Activated T-cell treated with anti-CD3 and anti-CD28 coated beads, Interleukin-2, amount 50 U/mL, for 72 hours (primary cell): ENCODE data around the gene NACAD. TPM values are rescaled to one million over a fixed set of nuclear protein-coding genes. Genes with fewer than 3 reads are reported as not detected.

Experiments
- ATAC-seq, 2 donors: fragments of 150-1000 bp; cut with Tn5 transposase; replicated peaks in 1 of 2; 2 replicates each; pipeline ENCODE4 v1.10.0; 2021; ENCODE audit warnings: moderate library complexity in 2 of 2, mild to moderate bottlenecking in 1 of 2
- DNase-seq, 2 donors: peaks; one replicate each; pipeline ENCODE4 v3.0.0; 2021 to 2022; ENCODE audit warnings: mixed read lengths in 1 of 2
- H3K27ac Mint-ChIP-seq: one replicate; pipeline ENCODE4 v1.8.0; 2022; ENCODE audit warnings: mild to moderate bottlenecking, moderate library complexity, mixed read lengths
- H3K27me3 Mint-ChIP-seq: one replicate; pipeline ENCODE4 v1.8.0; 2022; ENCODE audit warnings: low read depth, mixed read lengths
- H3K36me3 Mint-ChIP-seq, 2 donors: one replicate each; pipeline ENCODE4 v1.8.0; 2022; ENCODE audit warnings: mixed read lengths in 2 of 2, mild to moderate bottlenecking in 1 of 2; ENCODE audit not compliant: insufficient read depth in 2 of 2
- H3K4me1 Mint-ChIP-seq: one replicate; pipeline ENCODE4 v1.8.0; 2022; ENCODE audit warnings: low read depth, mixed read lengths
- H3K4me3 Mint-ChIP-seq, 2 donors: one replicate each; pipeline ENCODE4 v1.8.0; 2022; ENCODE audit warnings: mild to moderate bottlenecking in 2 of 2, mixed read lengths in 2 of 2, moderate library complexity in 2 of 2
- H3K9me3 Mint-ChIP-seq, 2 donors: one replicate each; pipeline ENCODE4 v1.8.0; 2022; ENCODE audit warnings: mixed read lengths in 2 of 2
- total RNA-seq, 2 donors: library from RNA; stranded (reverse); gene quantifications; one replicate each; pipeline ENCODE4 v1.2.3, GENCODE V29; 2022

The NACAD gene
- total RNA-seq, 2 donors from 2014 or later: 0.36 to 0.76 TPM

DNA sequence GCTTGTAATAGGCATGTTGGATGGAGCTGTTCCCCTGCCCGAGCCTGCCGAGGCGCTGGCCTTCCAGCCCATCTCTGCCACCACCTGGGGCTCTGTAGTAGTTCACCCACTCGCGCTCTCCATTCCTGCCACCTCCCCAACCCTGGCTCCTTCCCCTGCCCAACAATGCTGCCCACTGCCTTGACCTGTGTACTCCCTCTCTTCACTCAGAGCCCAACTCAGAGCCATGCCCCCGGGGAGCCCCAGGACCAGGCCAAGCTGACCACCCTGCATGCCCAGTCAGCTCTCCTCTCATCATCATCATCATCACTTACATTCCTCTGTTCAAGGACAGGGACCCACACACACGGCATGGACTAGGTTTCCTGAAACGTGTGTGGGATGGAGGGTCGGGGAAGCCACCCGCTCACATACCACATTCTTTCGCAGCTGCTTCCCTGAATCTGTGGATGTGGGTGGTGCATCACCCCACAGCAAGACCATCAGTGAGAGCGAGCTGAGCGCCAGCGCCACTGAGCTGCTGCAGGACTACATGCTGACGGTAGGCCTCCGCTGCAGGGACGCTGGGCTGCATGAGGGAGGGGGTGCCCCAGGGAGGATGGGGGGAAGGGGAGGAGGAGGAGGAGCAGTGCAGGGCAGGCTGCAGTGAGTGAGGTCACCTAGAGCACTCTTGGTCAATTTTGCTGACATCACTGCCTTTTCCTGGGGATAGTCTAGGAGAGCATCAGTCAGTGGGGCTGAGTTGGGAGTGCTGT, 15.6 kb downstream of the NACAD start:
- no peaks in the 10 kb centered on the region for H3K9me3 Mint-ChIP-seq
- no peak overlapping the region for H3K4me3 Mint-ChIP-seq
- no peak for DNase-seq
- ATAC-seq: no peak
- no peaks in the 10 kb centered on the region for H3K27me3 Mint-ChIP-seq
- H3K36me3 Mint-ChIP-seq: peaks cover 0 to 29% of the 10 kb centered on the region in 2 donors
- H3K4me1 Mint-ChIP-seq: peaks cover 10% of the 10 kb centered on the region
- peak overlapping the region; percentile 51 for H3K27ac Mint-ChIP-seq

DNA sequence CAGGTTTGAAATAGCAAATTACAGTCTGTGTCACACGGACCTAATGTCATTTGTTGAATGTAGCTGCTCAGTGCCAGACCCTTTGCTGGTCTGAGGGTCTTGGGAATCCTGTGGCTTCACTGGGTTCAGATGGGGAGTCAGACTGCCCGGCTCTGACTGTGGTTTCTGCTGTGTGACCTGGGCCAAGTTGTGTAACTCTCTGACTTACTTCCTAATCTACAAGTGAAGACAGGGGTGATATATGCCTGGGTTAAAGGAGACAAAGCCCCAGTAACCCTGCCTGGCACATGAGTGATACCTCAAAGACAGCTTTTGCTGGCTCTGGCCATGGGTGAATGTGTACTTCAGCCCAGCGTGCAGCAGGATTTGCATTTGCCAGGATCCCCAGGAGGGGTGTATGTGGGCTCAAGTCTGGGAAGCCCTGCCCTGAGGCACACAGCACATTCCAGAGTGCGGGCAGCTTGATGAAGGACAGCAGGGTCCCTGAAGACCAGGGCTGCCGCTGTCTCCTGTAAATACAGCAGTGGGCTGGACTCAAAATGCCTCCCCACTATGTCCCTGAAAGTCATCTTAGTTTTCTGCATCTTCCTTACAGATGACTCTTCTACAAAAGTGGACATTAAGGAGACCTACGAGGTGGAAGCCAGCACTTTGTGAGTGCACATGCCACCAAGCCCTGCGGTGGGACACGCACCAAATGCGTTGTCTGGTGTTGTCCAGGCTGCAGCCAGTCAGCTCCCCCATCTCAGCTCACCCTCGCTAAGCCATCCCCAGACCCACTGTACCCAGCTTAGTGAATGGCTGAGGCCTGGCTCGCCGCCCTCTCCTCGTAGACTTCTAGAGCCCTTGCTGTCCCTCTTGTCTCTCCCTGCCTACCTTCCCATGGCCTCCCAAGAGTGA, 16.4 kb downstream of the NACAD start:
- no peaks in the 10 kb centered on the region for H3K9me3 Mint-ChIP-seq
- H3K27ac Mint-ChIP-seq: peak overlapping the region; percentile 51
- H3K4me1 Mint-ChIP-seq: peaks cover 10% of the 10 kb centered on the region
- ATAC-seq (no peak), DNase-seq (no peak)
- H3K27me3 Mint-ChIP-seq: no peaks in the 10 kb centered on the region
- H3K36me3 Mint-ChIP-seq: peaks cover 0 to 33% of the 10 kb centered on the region in 2 donors
- H3K4me3 Mint-ChIP-seq: no peak overlapping the region

DNA sequence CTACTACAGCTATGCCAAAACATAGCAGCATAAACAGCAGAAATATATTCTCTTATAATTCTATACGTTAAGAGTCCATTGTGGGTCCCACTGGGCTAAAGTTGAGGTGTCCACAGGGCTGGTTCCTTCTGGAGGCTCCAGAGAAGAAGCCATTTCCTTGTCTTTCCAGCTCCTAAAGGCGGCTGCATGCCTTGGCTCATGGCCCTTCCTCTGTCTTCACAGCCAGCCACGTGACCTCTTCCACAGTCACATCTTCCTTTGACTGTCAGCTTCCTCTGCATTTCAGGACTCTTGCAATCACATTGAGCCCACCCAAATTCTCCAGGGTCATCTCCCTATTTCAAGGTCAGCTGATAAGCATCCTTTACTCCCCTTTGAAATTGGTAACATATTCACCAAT, 17.2 kb downstream of the NACAD start:
- Mint-ChIP-seq H3K9me3 (no peaks in the 10 kb centered on the region), H3K4me3 (no peak overlapping the region), H3K4me1 (peaks cover 10% of the 10 kb centered on the region), H3K27ac (no peak overlapping the region), H3K36me3 (peaks cover 0 to 31% of the 10 kb centered on the region in 2 donors), H3K27me3 (no peaks in the 10 kb centered on the region)
- ATAC-seq: no peak
- no peak for DNase-seq

DNA sequence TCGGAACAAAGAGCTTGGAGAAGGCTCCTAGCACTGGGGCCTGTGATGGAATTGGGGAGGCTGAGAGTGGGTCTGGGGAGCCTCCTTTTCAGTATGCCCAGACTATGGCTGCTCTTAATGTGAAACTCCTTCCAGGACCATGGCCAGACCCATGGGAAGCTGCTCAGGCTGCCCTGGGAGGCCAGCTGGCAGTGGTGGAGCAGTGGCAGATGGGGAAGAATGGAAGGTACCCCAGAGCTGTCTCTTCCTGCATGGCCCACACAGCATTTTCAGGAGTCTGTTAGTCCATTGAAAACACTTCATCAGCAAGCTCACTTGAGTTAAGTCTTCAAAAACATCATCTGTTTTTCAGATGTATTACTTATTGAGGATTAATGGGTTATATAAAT, 18.5 kb downstream of the NACAD start:
- peaks cover 3 to 29% of the 10 kb centered on the region in 2 donors for H3K36me3 Mint-ChIP-seq
- no peak overlapping the region for H3K4me3 Mint-ChIP-seq
- ATAC-seq (no peak), DNase-seq (no peak)
- peaks cover 10% of the 10 kb centered on the region for H3K4me1 Mint-ChIP-seq
- no peaks in the 10 kb centered on the region for H3K27me3 Mint-ChIP-seq
- peak overlapping the region; percentile 73 for H3K27ac Mint-ChIP-seq
- no peaks in the 10 kb centered on the region for H3K9me3 Mint-ChIP-seq

DNA sequence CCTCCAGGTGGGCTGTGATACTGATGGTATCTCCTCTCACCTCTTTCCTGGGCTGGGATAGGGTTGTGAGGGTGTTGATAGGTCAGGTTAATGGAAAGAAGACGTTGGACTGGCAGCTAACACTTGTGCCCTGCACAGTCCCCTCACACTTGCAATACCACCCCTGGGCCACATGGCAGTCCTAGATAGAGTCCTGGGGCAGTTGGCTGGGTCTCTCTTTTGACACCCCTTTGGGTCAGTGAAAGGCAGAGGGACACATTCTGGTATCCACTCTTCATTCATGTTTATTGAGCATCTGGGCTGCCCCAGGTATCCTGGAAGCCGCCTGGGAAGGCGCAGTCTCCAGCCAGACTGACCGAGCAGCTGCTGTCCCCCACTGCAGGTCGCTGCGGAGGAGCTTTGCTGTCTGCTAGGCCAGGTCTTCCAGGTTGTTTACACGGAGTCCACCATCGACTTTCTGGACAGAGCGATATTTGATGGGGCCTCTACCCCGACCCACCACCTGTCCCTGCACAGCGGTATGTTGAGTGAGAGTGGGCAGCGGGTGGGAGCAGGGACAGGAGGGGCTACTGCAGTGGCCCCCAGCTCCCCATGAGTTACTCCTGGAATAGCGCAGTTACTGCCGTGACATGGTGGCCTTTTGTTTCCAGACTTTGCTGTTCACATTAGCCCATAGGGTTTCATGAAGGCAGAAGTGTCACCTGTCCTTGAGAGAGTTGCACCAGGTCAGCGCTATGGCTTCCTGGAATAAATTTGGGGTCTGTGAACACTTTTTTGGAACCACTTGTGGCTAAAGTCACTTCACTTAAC, 19.1 kb downstream of the NACAD start:
- peaks cover 7% of the 10 kb centered on the region for H3K4me1 Mint-ChIP-seq
- H3K36me3 Mint-ChIP-seq: peaks cover 3 to 27% of the 10 kb centered on the region in 2 donors
- no peak for DNase-seq
- no peaks in the 10 kb centered on the region for H3K9me3 Mint-ChIP-seq
- H3K27ac Mint-ChIP-seq: peak overlapping the region; percentile 73
- no peak overlapping the region for H3K4me3 Mint-ChIP-seq
- no peaks in the 10 kb centered on the region for H3K27me3 Mint-ChIP-seq
- no peak for ATAC-seq

DNA sequence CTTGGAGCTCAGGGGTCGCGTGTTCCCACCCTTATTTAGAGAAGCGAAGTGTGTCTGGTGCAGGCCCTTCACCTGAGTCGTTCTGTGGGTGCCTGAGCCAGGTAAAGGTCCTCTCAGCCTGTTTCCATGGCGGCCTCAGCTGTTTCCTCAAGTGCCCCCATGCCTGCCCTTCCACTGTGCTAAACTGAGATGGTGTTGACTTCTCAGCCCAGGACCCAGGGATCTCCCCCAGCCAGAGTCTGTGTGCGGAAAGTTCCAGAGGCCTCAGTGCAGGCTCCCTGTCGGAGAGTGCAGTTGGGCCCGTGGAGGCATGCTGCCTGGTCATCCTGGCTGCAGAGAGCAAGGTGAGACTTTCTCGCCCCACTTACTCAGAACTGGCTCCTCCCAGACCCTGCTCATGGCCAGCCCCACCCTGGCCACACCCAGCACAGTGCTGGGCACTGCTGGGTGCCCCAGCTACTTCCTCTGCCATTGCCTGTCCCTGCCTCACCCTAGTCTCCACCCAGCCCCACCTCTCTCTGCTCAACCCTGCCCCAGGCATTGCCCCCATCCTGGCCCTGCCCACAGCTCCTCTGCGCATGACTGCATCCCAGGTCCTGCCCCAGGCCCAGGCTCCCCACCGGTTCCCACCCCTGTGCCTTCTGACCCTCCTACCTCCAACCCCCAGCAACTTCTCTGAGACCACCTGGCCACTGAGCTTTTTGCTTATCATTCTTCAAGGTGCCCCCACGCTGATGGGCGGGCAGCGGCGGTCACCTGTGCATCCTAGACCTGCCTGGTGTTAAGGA, 20.3 kb downstream of the NACAD start:
- Mint-ChIP-seq H3K9me3 (no peaks in the 10 kb centered on the region), H3K36me3 (peaks cover 6 to 38% of the 10 kb centered on the region in 2 donors), H3K27me3 (no peaks in the 10 kb centered on the region), H3K4me1 (peaks cover 7% of the 10 kb centered on the region), H3K4me3 (no peak overlapping the region), H3K27ac (peak overlapping the region; percentile 22)
- peak in 1 of 2 donors; percentile 14 for ATAC-seq
- no peak for DNase-seq

DNA sequence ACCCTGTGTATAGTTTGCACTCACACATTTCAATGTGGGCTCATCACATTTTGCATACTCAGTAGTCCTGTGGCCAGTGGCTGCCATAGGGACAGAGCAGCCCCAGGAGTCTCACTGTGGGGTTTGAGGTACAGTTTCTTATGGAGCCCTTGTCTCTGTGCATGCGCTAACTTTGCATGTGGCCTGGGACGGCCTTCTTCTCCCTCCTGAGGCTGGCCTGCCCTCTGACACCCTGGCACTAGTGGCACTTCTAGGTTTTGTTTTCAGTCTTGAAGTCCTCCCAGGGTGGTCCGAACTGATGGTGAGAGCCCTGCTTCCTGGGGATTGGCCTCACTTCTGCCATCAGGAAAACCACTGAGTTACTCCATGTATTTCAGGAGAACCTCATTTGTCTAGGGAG, 21.2 kb downstream of the NACAD start:
- Mint-ChIP-seq H3K27ac (peak overlapping the region; percentile 48), H3K9me3 (no peaks in the 10 kb centered on the region), H3K36me3 (peaks cover 6 to 35% of the 10 kb centered on the region in 2 donors), H3K4me3 (no peak overlapping the region), H3K27me3 (no peaks in the 10 kb centered on the region), H3K4me1 (peaks cover 8% of the 10 kb centered on the region)
- ATAC-seq: no peak
- no peak for DNase-seq

DNA sequence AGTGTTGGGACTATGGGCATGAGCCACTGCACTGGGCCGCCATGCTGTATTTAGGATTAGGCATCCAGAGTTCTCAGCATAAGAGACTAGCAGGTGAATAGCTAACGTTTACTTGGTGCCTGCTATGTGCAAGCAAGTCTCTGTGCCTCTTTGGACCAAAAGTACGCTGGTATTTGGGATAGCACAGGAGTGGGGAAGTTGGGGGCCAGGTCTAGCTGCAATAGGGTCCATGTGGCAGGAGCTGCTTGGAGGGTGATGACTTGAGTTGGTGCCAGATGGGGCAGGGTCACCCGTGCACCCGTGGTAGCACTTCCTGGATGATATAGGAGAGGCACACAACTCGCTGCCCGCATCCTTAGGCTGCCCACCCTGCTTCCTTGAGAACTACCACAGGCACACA, 22.4 kb downstream of the NACAD start:
- H3K27me3 Mint-ChIP-seq: no peaks in the 10 kb centered on the region
- no peak for DNase-seq
- H3K4me3 Mint-ChIP-seq: no peak overlapping the region
- H3K4me1 Mint-ChIP-seq: peaks cover 13% of the 10 kb centered on the region
- no peaks in the 10 kb centered on the region for H3K9me3 Mint-ChIP-seq
- no peak overlapping the region for H3K27ac Mint-ChIP-seq
- no peak for ATAC-seq
- H3K36me3 Mint-ChIP-seq: peaks cover 6 to 38% of the 10 kb centered on the region in 2 donors

DNA sequence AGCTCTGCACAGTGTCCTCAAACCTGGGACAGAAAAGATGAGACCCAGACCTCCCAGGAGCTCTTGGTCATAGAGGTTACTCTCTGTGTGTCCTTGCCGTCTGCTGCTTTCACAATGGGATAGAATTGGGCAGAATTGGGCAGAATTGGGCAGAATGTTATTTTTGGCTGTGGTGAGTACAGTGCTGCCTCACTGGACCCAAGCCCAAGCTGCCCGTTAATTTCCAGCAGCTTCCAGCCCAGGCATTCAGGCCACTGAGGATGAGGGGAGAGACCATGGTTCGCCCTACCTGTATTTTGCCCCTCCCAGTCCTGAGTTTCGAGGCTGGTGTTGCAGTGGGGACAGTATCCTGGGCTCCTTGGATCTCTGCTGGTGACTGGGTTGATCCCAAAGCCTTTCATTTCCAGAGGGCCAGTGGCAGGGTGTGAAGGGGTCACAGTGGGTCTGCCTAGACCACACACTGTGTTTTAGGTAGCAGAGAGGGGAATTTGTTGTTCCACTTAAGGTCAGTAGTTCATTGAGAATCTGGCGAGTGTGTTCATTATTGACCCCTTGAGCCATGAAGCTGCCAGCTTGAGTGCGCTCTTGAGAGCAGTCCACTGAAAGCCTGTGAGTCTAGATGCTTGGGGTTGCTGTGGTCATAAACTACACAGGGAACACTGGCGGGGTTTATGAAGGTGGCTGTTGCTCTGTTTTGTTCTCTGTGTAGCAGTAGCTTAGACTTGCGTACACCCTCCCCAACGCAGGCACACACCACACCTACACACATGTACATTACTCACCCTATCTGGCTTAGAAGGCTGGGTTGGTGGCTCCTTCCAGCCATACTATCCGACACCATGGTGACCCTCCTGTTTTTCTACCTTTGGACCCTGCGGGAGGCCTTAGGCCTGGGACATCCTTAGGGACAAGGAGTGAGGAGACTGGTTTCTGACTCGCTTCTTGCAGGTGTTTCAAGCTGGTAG, 23.5 kb downstream of the NACAD start:
- H3K27ac Mint-ChIP-seq: peak overlapping the region; percentile 77
- peaks cover 6 to 38% of the 10 kb centered on the region in 2 donors for H3K36me3 Mint-ChIP-seq
- ATAC-seq (no peak), DNase-seq (no peak)
- H3K4me1 Mint-ChIP-seq: peaks cover 24% of the 10 kb centered on the region
- H3K9me3 Mint-ChIP-seq: no peaks in the 10 kb centered on the region
- no peak overlapping the region for H3K4me3 Mint-ChIP-seq
- no peaks in the 10 kb centered on the region for H3K27me3 Mint-ChIP-seq

DNA sequence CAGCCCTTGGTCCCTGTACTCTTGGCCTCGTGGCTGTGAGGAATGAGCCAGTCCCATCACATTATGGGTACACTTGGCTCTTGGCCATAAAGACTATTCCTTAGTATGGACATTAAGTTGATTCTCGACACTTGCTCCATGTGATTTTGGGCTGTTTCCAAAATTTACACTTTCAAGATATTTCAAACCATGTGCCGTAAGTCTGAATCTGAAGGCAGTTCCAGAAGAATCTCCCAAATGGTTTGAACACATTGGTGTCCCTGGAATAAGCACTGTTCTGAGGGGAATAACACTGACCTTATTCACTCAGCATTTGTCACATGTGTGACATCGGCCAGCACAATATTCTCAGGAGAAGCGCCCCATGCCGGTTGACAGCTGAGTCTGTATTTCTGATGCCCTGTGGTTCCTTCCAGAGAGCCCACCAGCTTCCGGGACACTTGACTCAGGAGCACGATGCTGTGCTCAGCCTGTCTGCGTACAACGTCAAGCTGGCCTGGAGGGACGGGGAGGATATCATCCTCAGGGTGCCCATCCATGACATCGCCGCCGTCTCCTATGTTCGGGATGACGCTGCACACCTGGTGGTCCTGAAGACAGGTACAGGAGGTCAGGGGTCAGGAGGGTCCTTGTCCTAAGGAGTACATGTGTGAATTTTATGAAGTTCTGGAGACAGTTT, 24.6 kb downstream of the NACAD start:
- no peak for DNase-seq
- Mint-ChIP-seq H3K36me3 (peaks cover 8 to 37% of the 10 kb centered on the region in 2 donors), H3K4me3 (no peak overlapping the region), H3K27ac (peak overlapping the region; percentile 44), H3K9me3 (no peaks in the 10 kb centered on the region), H3K27me3 (no peaks in the 10 kb centered on the region), H3K4me1 (peaks cover 28% of the 10 kb centered on the region)
- no peak for ATAC-seq

DNA sequence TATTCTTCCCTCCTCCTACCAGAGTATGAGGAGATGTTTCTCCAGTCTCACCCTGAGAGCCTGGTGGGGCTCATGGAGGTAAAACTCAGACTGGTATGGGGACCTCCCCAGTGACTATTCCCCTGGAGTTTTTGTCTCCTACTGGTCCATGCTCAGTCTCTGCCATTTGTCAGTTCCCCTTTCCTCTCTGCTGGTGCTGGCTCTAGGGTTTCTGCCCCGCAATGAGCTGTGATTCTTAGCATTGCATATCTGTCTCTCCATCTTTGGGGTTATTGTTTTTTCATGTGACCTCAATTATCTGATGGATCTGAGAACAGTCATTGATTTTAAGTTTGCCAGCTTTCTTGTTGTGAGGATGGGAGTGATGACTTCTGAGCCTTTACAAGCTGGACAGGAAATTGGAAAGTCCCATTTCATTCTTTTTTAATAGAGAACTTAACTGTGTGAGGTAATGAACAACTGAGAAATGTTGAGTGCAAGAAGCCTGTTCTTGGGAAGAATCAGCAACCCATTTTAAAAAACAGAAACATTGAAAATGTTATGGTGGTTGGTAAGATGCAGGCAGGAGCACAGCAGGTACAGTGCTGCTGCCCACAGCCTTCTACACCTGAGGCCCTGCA, 26.9 kb downstream of the NACAD start:
- peak overlapping the region; percentile 90 for H3K27ac Mint-ChIP-seq
- peaks cover 8 to 33% of the 10 kb centered on the region in 2 donors for H3K36me3 Mint-ChIP-seq
- peaks cover 46% of the 10 kb centered on the region for H3K4me1 Mint-ChIP-seq
- no peaks in the 10 kb centered on the region for H3K27me3 Mint-ChIP-seq
- DNase-seq: no peak
- H3K9me3 Mint-ChIP-seq: no peaks in the 10 kb centered on the region
- peak overlapping the region in 1 of 2 donors; percentile 27 for H3K4me3 Mint-ChIP-seq
- no peak for ATAC-seq
